Melanocyte of skin (primary cell): ENCODE results near the gene DCT. TPM values are rescaled to one million over a fixed set of nuclear protein-coding genes. Genes with fewer than 3 reads are reported as not detected.

Source experiments
- total RNA-seq, 2 donors: library from RNA; depleted of rRNA; stranded (reverse); fragments of >200 nt; gene quantifications; 2 replicates each; pipeline ENCODE4 v1.2.3, GENCODE V29; 2012

DCT gene
- 1,000 to 10,000 TPM; 1,297 to 2,161 TPM for total RNA-seq

GRCh38 chr13:94479616-94480015, at the start of gene DCT:
TSS of gene DCT (minus strand) at chr13:94479682. CDS start at chr13:94479255, 427 bp downstream.

Other genes with a start within 250 kb of the DCT start
- 10 to 100 TPM; 25.5 to 38.6 TPM for gene TGDS, start 116.5 kb upstream of the DCT start, total RNA-seq
- gene GPR180, start 122.2 kb upstream of the DCT start, total RNA-seq = 10 to 100 TPM; 18.9 to 30.0 TPM
- not detected for gene SOX21, start 232.9 kb upstream of the DCT start, total RNA-seq